PC-3 (cell line): ENCODE data around the gene HIVEP3. TPM values are rescaled to one million over a fixed set of nuclear protein-coding genes. Genes with fewer than 3 reads are reported as not detected.

Experiments
- ATAC-seq: fragments of 200-7000 bp; cut with Tn5 transposase; 2 replicates; pipeline ENCODE4 v1.9.1; 2020; ENCODE audit warnings: mild to moderate bottlenecking, moderate library complexity
- BruUV-seq: library from RNA; stranded (reverse); fragments of 400-500 nt; replicated peaks from 2 replicates; lab custom pipeline; 2021; lab: Mats Ljungman, UMichigan
- CTCF ChIA-PET: fragments of 300-600 bp; sonication (Branson Sonifier 250); formaldehyde crosslinking; loops from one replicate; lab custom pipeline; 2022; ENCODE audit warnings: antibody characterized with exemption; lab: Charles Lee
- POLR2A ChIA-PET: fragments of 300-600 bp; sonication (Branson Sonifier 250); formaldehyde crosslinking; loops from one replicate; lab custom pipeline; 2022; ENCODE audit warnings: antibody characterized with exemption; ENCODE audit not compliant: unreplicated experiment; lab: Charles Lee
- DNase-seq: peaks from one replicate; pipeline ENCODE4 v3.0.0-alpha.2; 2015
- H2AFZ ChIP-seq: fragments of 300-600 bp; sonication (generic); 2 replicates; pipeline ENCODE4 v1.6.0; 2016; ENCODE audit warnings: antibody characterized with exemption, low read length
- H3F3A ChIP-seq: fragments of 300-600 bp; sonication (generic); one replicate; pipeline ENCODE4 v1.6.0; 2017; ENCODE audit warnings: antibody characterized with exemption, low read length, control low read depth, mild to moderate bottlenecking; ENCODE audit not compliant: unreplicated experiment
- H3K27ac ChIP-seq: fragments of 300-600 bp; sonication (generic); 2 replicates; pipeline ENCODE4 v1.5.1; 2016; ENCODE audit warnings: mild to moderate bottlenecking, low read length
- H3K27me3 ChIP-seq: fragments of 300-600 bp; sonication (generic); 2 replicates; pipeline ENCODE4 v1.6.1; 2016; ENCODE audit warnings: low read length, mixed read lengths
- H3K36me3 ChIP-seq: fragments of 300-600 bp; sonication (generic); 2 replicates; pipeline ENCODE4 v1.6.1; 2016; ENCODE audit warnings: low read depth, mixed run types, low read length, mixed read lengths
- H3K4me1 ChIP-seq: fragments of 300-600 bp; sonication (generic); 2 replicates; pipeline ENCODE4 v1.5.1; 2016; ENCODE audit warnings: low read length; ENCODE audit not compliant: insufficient read depth
- H3K4me2 ChIP-seq: fragments of 300-600 bp; sonication (generic); 2 replicates; pipeline ENCODE4 v1.6.0; 2016; ENCODE audit warnings: low read length
- H3K4me3 ChIP-seq: fragments of 300-600 bp; sonication (generic); 2 replicates; pipeline ENCODE4 v1.5.1; 2016; ENCODE audit warnings: mild to moderate bottlenecking, low read length, mixed read lengths
- H3K79me2 ChIP-seq: fragments of 300-600 bp; sonication (generic); 2 replicates; pipeline ENCODE4 v1.6.1; 2017; ENCODE audit warnings: low read length, mixed read lengths
- H3K9ac ChIP-seq: fragments of 300-600 bp; sonication (generic); 2 replicates; pipeline ENCODE4 v1.6.0; 2016; ENCODE audit warnings: mild to moderate bottlenecking, low read length
- H3K9me2 ChIP-seq: fragments of 300-600 bp; sonication (generic); replicated peaks from 2 replicates; pipeline ENCODE4 v1.6.1; 2016; ENCODE audit warnings: mixed run types, low read length, mixed read lengths
- H3K9me3 ChIP-seq: fragments of 300-600 bp; sonication (generic); 2 replicates; pipeline ENCODE4 v1.6.1; 2016; ENCODE audit warnings: low read length, mixed read lengths
- H4K20me1 ChIP-seq: fragments of 300-600 bp; sonication (generic); 2 replicates; pipeline ENCODE4 v1.6.1; 2016; ENCODE audit warnings: low read length, mixed read lengths
- CTCF ChIP-seq: fragments of 300-600 bp; sonication (generic); conservative IDR thresholded peaks from 2 replicates; pipeline ENCODE4 v1.5.1; 2017; ENCODE audit warnings: antibody characterized with exemption, low read depth, mild to moderate bottlenecking, low read length
- EZH2 ChIP-seq: fragments of 300-600 bp; sonication (generic); IDR thresholded peaks from one replicate; pipeline ENCODE4 v1.6.1; 2017; ENCODE audit warnings: antibody characterized with exemption, mild to moderate bottlenecking, low read length; ENCODE audit not compliant: unreplicated experiment
- EZH2phosphoT487 ChIP-seq: fragments of 300-600 bp; sonication (generic); IDR thresholded peaks from 2 replicates; pipeline ENCODE4 v1.6.1; 2018; ENCODE audit warnings: mild to moderate bottlenecking, antibody characterized with exemption, low read length, borderline replicate concordance
- intact Hi-C: fragments of 100-400 bp; cut with micrococcal nuclease; formaldehyde crosslinking; loops from 2 replicates; pipeline ENCODE4 v1.9.0; 2023
- total RNA-seq: library from RNA; depleted of rRNA; stranded (reverse); fragments of >200 nt; gene quantifications from 2 replicates; pipeline ENCODE4 v1.2.3, GENCODE V29; 2014

Gene HIVEP3
- total RNA-seq, 1 experiment from 2014 or later: 9.8 TPM

GRCh38 chr1:41664861-41665640, 253.7 kb downstream of the HIVEP3 start:
- H3K27me3 ChIP-seq: no peaks in the 10 kb centered on the region
- TF ChIP-seq EZH2phosphoT487 (no peak), EZH2 (no peak)
- no peaks in the 10 kb centered on the region for H3F3A ChIP-seq
- no peaks in the 10 kb centered on the region for H3K9me3 ChIP-seq
- no peaks in the 10 kb centered on the region for H3K36me3 ChIP-seq
- no peak overlapping the region for H3K4me3 ChIP-seq
- intact Hi-C loops: loop anchor here (5.0 to 10.0 kb wide), 2 partner anchors 38 to 90 kb away; no protein-coding TSS in a partner anchor
- no peaks in the 10 kb centered on the region for H3K79me2 ChIP-seq
- H3K27ac ChIP-seq: peak overlapping the region; percentile 29
- H3K4me2 ChIP-seq: peak overlapping the region; percentile 51
- peak; percentile 97 for DNase-seq
- peak; percentile 20 for ATAC-seq
- H3K4me1 ChIP-seq: peaks cover 57% of the 10 kb centered on the region
- no peak overlapping the region for H3K9ac ChIP-seq
- BruUV-seq: no TSS peak
- H4K20me1 ChIP-seq: no peaks in the 10 kb centered on the region
- ChIA-PET CTCF (interaction anchor here (0.6 kb wide), 1 partner anchor 601 kb away, joined by 3 read pairs; no protein-coding TSS in a partner anchor), POLR2A (no interaction called here)
- H2AFZ ChIP-seq: no peak overlapping the region
- H3K9me2 ChIP-seq: no peaks in the 10 kb centered on the region

GRCh38 chr1:41663671-41664400, 254.9 kb downstream of the HIVEP3 start:
- no peaks in the 10 kb centered on the region for H4K20me1 ChIP-seq
- no TSS peak for BruUV-seq
- POLR2A ChIA-PET: no interaction called here

More at GRCh38 chr1:41663671-41664400, 254.9 kb downstream of the HIVEP3 start:
- Histone ChIP-seq H3K9me3 (no peaks in the 10 kb centered on the region), H3K9me2 (no peaks in the 10 kb centered on the region), H3K9ac (no peak overlapping the region), H3K4me2 (no peak overlapping the region), H3K36me3 (no peaks in the 10 kb centered on the region), H3K27ac (no peak overlapping the region), H3K27me3 (no peaks in the 10 kb centered on the region), H3K79me2 (no peaks in the 10 kb centered on the region), H2AFZ (no peak overlapping the region), H3F3A (no peaks in the 10 kb centered on the region), H3K4me1 (peaks cover 52% of the 10 kb centered on the region), H3K4me3 (no peak overlapping the region)
- intact Hi-C loops: loop anchor here (5.0 to 10.0 kb wide), 2 partner anchors 37 to 89 kb away; no protein-coding TSS in a partner anchor
- no peak for DNase-seq
- no peak for ATAC-seq
- no peak for TF ChIP-seq EZH2phosphoT487
- no peak for TF ChIP-seq EZH2
- no peak for TF ChIP-seq CTCF
- CTCF ChIA-PET: no interaction called here
